K562 (cell line): Measurements from ENCODE around the gene NOS1. TPM values are rescaled to one million over a fixed set of nuclear protein-coding genes. Genes with fewer than 3 reads are reported as not detected.

Experiments used
- CBX1 ChIP-seq: sonication (generic); IDR thresholded peaks from 2 replicates; pipeline ENCODE4 v1.6.1; 2016; ENCODE audit warnings: antibody characterized with exemption, low read depth, mild to moderate bottlenecking
- DACH1 ChIP-seq: fragments of 450-650 bp; IDR thresholded peaks from 2 replicates; pipeline ENCODE4 v1.6.1; 2018; ENCODE audit not compliant: partially characterized antibody
- DPF2 ChIP-seq: fragments of 450-650 bp; IDR thresholded peaks from 2 replicates; pipeline ENCODE4 v1.6.1; 2016
- E2F1 ChIP-seq: sonication (generic); formaldehyde crosslinking; IDR thresholded peaks from 2 replicates; pipeline ENCODE4 v1.8.1; 2023; ENCODE audit warnings: mild to moderate bottlenecking, missing genetic modification reagents, moderate library complexity
- EGR1 ChIP-seq: fragments of 450-650 bp; conservative IDR thresholded peaks from 2 replicates; pipeline ENCODE4 v1.6.1; 2017; ENCODE audit warnings: mild to moderate bottlenecking
- FOXA1 ChIP-seq: fragments of 450-650 bp; IDR thresholded peaks from 2 replicates; pipeline ENCODE4 v1.6.1; 2016; ENCODE audit warnings: mild to moderate bottlenecking, borderline replicate concordance
- FOXK1 ChIP-seq: sonication (generic); formaldehyde crosslinking; IDR thresholded peaks from 2 replicates; pipeline ENCODE4 v1.8.0; 2022; ENCODE audit warnings: missing genetic modification reagents, mild to moderate bottlenecking, borderline replicate concordance
- HDAC3 ChIP-seq: fragments of 450-650 bp; IDR thresholded peaks from 2 replicates; pipeline ENCODE4 v1.6.1; 2018; ENCODE audit warnings: borderline replicate concordance, mild to moderate bottlenecking, moderate library complexity; ENCODE audit not compliant: partially characterized antibody
- JUND ChIP-seq, 2 experiments: IDR thresholded peaks; 2 replicates in 1 of 2; 3 replicates in 1 of 2; pipeline ENCODE4 v1.6.1; 2011; ENCODE audit warnings: borderline replicate concordance in 2 of 2, low read depth in 2 of 2, low read length in 2 of 2, improper control_type of control experiment in 1 of 2, missing biosample characterization in 1 of 2, missing genetic modification characterization in 1 of 2, missing genetic modification reagents in 1 of 2
- L3MBTL2 ChIP-seq: fragments of 450-650 bp; IDR thresholded peaks from 2 replicates; pipeline ENCODE4 v1.6.1; 2016; ENCODE audit warnings: mild to moderate bottlenecking, moderate library complexity
- NFYB ChIP-seq: IDR thresholded peaks from 2 replicates; pipeline ENCODE4 v1.6.1; 2011; ENCODE audit warnings: mild to moderate bottlenecking, moderate library complexity; ENCODE audit not compliant: insufficient read length; ENCODE audit errors: extremely low read depth
- NR3C1 ChIP-seq: sonication (generic); formaldehyde crosslinking; IDR thresholded peaks from 2 replicates; pipeline ENCODE4 v1.8.1; 2022; ENCODE audit warnings: missing genetic modification reagents
- RCOR1 ChIP-seq, 2 experiments: IDR thresholded peaks; 2 replicates each; pipeline ENCODE4 v1.6.1; 2012; ENCODE audit warnings: low read depth in 2 of 2, low read length in 2 of 2, borderline replicate concordance in 1 of 2, improper control_type of control experiment in 1 of 2
- RHOXF2B ChIP-seq: fragments of 250-450 bp; sonication (Bioruptor Pico); conservative IDR thresholded peaks from 2 replicates; pipeline ENCODE4 v1.5.1; 2021
- SUPT5H ChIP-seq: fragments of 450-650 bp; IDR thresholded peaks from 2 replicates; pipeline ENCODE4 v1.6.1; 2016
- THRAP3 ChIP-seq: fragments of 450-650 bp; IDR thresholded peaks from 2 replicates; pipeline ENCODE4 v1.6.1; 2016; ENCODE audit warnings: mild to moderate bottlenecking, inconsistent platforms, borderline replicate concordance
- TRIM28 ChIP-seq: fragments of 450-650 bp; IDR thresholded peaks from 2 replicates; pipeline ENCODE4 v1.6.1; 2017
- ZNF134 ChIP-seq: fragments of 250-450 bp; sonication (Bioruptor Pico); conservative IDR thresholded peaks from 2 replicates; pipeline ENCODE4 v1.4.0; 2020
- ZNF263 ChIP-seq: sonication (generic); formaldehyde crosslinking; IDR thresholded peaks from 2 replicates; pipeline ENCODE4 v1.8.0; 2022; ENCODE audit warnings: mild to moderate bottlenecking, missing genetic modification reagents, borderline replicate concordance
- ZNF444 ChIP-seq: fragments of 250-450 bp; sonication (Bioruptor Pico); IDR thresholded peaks from 2 replicates; pipeline ENCODE4 v1.4.0; 2020; ENCODE audit warnings: mild to moderate bottlenecking, moderate library complexity
- ZNF551 ChIP-seq: fragments of 250-450 bp; sonication (Bioruptor Pico); IDR thresholded peaks from 2 replicates; pipeline ENCODE4 v1.5.0; 2021; ENCODE audit warnings: mild to moderate bottlenecking, moderate library complexity
- ZNF766 ChIP-seq: fragments of 200-800 bp; sonication (Bioruptor generic); conservative IDR thresholded peaks from 2 replicates; pipeline ENCODE4 v1.6.1; 2016; ENCODE audit warnings: missing genetic modification characterization, missing compliant biosample characterization
- ZSCAN32 ChIP-seq: fragments of 450-650 bp; formaldehyde crosslinking; IDR thresholded peaks from 2 replicates; pipeline ENCODE4 v1.4.0; 2020; ENCODE audit warnings: mild to moderate bottlenecking, moderate library complexity
- polyA plus RNA-seq, 8 experiments: library from polyadenylated mRNA; depleted of rRNA in 4 of 8; stranded (reverse) in 5 of 8; unstranded in 3 of 8; fragments of >200 nt; fragmentation: Nextera tagmentation in 2 of 8; fragmentation: Illumina TruSeq in 1 of 8; extraction: Ambion mirVana in 2 of 8; extraction: Trizol in 1 of 8; gene quantifications; 2 replicates each; pipeline versions ENCODE4 v1.2.1 to v1.2.3, GENCODE V29; 2011 to 2014; ENCODE audit warnings: inconsistent platforms in 1 of 8, missing spikeins in 1 of 8
- total RNA-seq, 7 experiments: library from RNA; depleted of rRNA in 6 of 7; stranded (reverse); fragments of >200 nt in 6 of 7; fragmentation: Illumina TruSeq in 2 of 7; extraction: Trizol in 2 of 7; gene quantifications; 2 replicates each; pipeline versions ENCODE4 v1.2.1 to v1.2.3, GENCODE V29; 2011 to 2021; ENCODE audit warnings: low replicate concordance in 1 of 7
- TF ChIP-seq, protein P1 (sequence below): fragments of 250-450 bp; sonication (Bioruptor Pico); IDR thresholded peaks from 2 replicates; pipeline ENCODE4 v1.8.0; 2021; ENCODE audit warnings: borderline replicate concordance, mild to moderate bottlenecking, moderate library complexity; ENCODE audit not compliant: poor library complexity, severe bottlenecking
- TF ChIP-seq, protein P2 (sequence below), 2 experiments: IDR thresholded peaks; 2 replicates each; pipeline ENCODE4 v1.6.1; 2012; ENCODE audit warnings: improper control_type of control experiment in 2 of 2, low read depth in 2 of 2, low read length in 2 of 2, borderline replicate concordance in 1 of 2
- TF ChIP-seq, protein P3 (sequence below): fragments of 450-650 bp; IDR thresholded peaks from 2 replicates; pipeline ENCODE4 v1.6.1; 2016

NOS1 gene
- total and polyA plus RNA-seq, 9 of the 15 experiments (the other 6 are each of a cell fraction or from before 2014, with no cell fraction given), result not detected

- TF ChIP-seq EGR1 (peak; percentile 20; the same call in 1 of the 2 replicates), THRAP3 (no peak), HDAC3 (no peak), FOXK1 (no peak), NR3C1 (no peak), FOXA1 (no peak), E2F1 (CRISPR knock-in tag) (no peak), DPF2 (no peak), ZNF766 (no peak), ZNF444 (no peak), DACH1 (no peak), RCOR1 (IDR thresholded peaks at IDR 0.05; ENCODE audit: borderline replicate concordance in 1 of 2, low read depth in 2 of 2, low read length in 2 of 2) (0 out of 4 replicates have a peak, but pooled peaks of 1 of the 2 experiments have one; percentile 4), ZNF551 (CRISPR knock-in tag) (no peak), ZSCAN32 (CRISPR knock-in tag) (no peak), L3MBTL2 (peak; percentile 82), RHOXF2B (CRISPR knock-in tag) (no peak), ZNF134 (CRISPR knock-in tag) (no peak), SUPT5H (peak; percentile 85), CBX1 (0 out of 2 replicates have a peak, but pooled peaks have one; percentile 29), NFYB (no peak), TRIM28 (no peak), ZNF263 (no peak), JUND (IDR thresholded peaks at IDR 0.05; ENCODE audit: borderline replicate concordance, low read depth, low read length) (peak; percentile 23; the same call in 1 of the 2 replicates), JUND (tag; IDR thresholded peaks at IDR 0.05; ENCODE audit: borderline replicate concordance, low read depth, low read length) (no peak)
- TF ChIP-seq, protein P1, sequence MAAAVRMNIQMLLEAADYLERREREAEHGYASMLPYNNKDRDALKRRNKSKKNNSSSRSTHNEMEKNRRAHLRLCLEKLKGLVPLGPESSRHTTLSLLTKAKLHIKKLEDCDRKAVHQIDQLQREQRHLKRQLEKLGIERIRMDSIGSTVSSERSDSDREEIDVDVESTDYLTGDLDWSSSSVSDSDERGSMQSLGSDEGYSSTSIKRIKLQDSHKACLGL (CRISPR knock-in tag), result no peak
- TF ChIP-seq, protein P2, sequence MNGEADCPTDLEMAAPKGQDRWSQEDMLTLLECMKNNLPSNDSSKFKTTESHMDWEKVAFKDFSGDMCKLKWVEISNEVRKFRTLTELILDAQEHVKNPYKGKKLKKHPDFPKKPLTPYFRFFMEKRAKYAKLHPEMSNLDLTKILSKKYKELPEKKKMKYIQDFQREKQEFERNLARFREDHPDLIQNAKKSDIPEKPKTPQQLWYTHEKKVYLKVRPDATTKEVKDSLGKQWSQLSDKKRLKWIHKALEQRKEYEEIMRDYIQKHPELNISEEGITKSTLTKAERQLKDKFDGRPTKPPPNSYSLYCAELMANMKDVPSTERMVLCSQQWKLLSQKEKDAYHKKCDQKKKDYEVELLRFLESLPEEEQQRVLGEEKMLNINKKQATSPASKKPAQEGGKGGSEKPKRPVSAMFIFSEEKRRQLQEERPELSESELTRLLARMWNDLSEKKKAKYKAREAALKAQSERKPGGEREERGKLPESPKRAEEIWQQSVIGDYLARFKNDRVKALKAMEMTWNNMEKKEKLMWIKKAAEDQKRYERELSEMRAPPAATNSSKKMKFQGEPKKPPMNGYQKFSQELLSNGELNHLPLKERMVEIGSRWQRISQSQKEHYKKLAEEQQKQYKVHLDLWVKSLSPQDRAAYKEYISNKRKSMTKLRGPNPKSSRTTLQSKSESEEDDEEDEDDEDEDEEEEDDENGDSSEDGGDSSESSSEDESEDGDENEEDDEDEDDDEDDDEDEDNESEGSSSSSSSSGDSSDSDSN (IDR thresholded peaks at IDR 0.05; ENCODE audit: borderline replicate concordance in 1 of 2, low read depth in 2 of 2, low read length in 2 of 2), result peak in 1 of 2 experiments; percentile 37; a peak in 1 of 4 replicates
- TF ChIP-seq, protein P3, sequence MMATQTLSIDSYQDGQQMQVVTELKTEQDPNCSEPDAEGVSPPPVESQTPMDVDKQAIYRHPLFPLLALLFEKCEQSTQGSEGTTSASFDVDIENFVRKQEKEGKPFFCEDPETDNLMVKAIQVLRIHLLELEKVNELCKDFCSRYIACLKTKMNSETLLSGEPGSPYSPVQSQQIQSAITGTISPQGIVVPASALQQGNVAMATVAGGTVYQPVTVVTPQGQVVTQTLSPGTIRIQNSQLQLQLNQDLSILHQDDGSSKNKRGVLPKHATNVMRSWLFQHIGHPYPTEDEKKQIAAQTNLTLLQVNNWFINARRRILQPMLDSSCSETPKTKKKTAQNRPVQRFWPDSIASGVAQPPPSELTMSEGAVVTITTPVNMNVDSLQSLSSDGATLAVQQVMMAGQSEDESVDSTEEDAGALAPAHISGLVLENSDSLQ, result no peak
Observed at GRCh38 chr12:117190210-117190781, 171.1 kb downstream of the NOS1 start, which contains the start of gene FBXO21 (continued).
